ENCODE results near the gene WDR64.

WDR64 gene

DNA sequence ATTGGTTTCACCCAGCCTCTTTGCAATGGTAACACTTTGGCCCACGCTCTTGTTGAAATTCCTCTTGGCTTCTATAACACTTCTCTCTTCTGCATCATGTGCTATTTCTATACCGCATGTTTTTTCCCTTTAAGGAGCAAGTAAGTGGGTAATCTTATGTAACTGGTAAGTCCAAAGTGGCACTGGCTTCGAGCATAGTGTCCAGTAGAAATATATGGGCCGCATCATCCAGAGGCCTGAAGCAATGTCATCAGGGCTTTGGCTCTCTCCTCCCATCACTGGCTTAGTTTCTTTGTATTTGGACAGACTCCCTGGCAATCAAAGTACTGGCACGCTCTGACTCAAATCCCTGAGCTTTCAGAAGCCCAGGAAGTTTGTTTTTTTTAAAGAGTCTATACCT, 29.4 kb upstream of the WDR64 start:
- DNase-seq (ENCODE audit: low spot score in 2 of 2) (no peak), ATAC-seq (no peak)
- H3K4me1 Mint-ChIP-seq = peaks cover 14% of the 10 kb centered on the region
- H3K27ac Mint-ChIP-seq = no peak overlapping the region
- no peaks in the 10 kb centered on the region for H3K36me3 Mint-ChIP-seq
- no peak overlapping the region for H3K4me3 Mint-ChIP-seq
- no peaks in the 10 kb centered on the region for H3K9me3 Mint-ChIP-seq

- no peak for DNase-seq (ENCODE audit: low spot score in 2 of 2)
- Mint-ChIP-seq H3K36me3 (no peaks in the 10 kb centered on the region), H3K4me3 (no peak overlapping the region), H3K27ac (no peak overlapping the region), H3K9me3 (no peaks in the 10 kb centered on the region), H3K4me1 (peaks cover 15% of the 10 kb centered on the region)
- no peak for ATAC-seq
Observed at GRCh38 chr1:241624935-241625334, 27.1 kb upstream of the WDR64 start.

- H3K27ac Mint-ChIP-seq = peak overlapping the region; percentile 49
- peaks cover 16% of the 10 kb centered on the region for H3K36me3 Mint-ChIP-seq
- no peak overlapping the region for H3K4me3 Mint-ChIP-seq
- no peaks in the 10 kb centered on the region for H3K9me3 Mint-ChIP-seq
- H3K4me1 Mint-ChIP-seq = peaks cover 7% of the 10 kb centered on the region
- peak; percentile 66 for ATAC-seq
- DNase-seq (ENCODE audit: low spot score in 2 of 2) = peak in 1 of 2 donors; percentile 14
Observed at GRCh38 chr1:241627453-241628259, 24.4 kb upstream of the WDR64 start.

DNA sequence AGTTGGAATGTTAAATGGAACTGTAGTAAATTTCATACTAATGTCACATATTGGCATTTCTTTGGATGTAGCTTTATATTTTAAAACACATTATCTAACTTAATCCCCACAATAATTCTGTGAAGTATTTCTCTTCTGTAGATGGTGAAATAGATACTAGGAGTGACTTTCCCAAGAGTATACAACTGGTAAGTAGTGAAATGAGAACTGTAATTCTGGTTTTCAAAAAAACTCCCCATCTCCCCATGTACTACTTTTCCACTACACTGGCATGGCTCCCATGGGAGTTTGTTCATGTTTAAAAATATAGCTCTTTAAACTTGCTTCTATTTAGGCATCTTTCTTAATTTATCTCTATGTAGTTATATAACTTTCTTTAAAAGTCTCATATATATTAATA, 22.1 kb upstream of the WDR64 start:
- peaks cover 16% of the 10 kb centered on the region for H3K36me3 Mint-ChIP-seq
- H3K27ac Mint-ChIP-seq = no peak overlapping the region
- DNase-seq (ENCODE audit: low spot score in 2 of 2) = no peak
- H3K4me1 Mint-ChIP-seq = peaks cover 7% of the 10 kb centered on the region
- H3K9me3 Mint-ChIP-seq = no peaks in the 10 kb centered on the region
- ATAC-seq = no peak
- no peak overlapping the region for H3K4me3 Mint-ChIP-seq

GRCh38 chr1:241630476-241630875, 21.6 kb upstream of the WDR64 start:
- peaks cover 16% of the 10 kb centered on the region for H3K36me3 Mint-ChIP-seq
- no peak for DNase-seq (ENCODE audit: low spot score in 2 of 2)
- ATAC-seq = no peak
- H3K9me3 Mint-ChIP-seq = no peaks in the 10 kb centered on the region
- no peak overlapping the region for H3K27ac Mint-ChIP-seq
- no peak overlapping the region for H3K4me3 Mint-ChIP-seq
- H3K4me1 Mint-ChIP-seq = peaks cover 7% of the 10 kb centered on the region

DNA sequence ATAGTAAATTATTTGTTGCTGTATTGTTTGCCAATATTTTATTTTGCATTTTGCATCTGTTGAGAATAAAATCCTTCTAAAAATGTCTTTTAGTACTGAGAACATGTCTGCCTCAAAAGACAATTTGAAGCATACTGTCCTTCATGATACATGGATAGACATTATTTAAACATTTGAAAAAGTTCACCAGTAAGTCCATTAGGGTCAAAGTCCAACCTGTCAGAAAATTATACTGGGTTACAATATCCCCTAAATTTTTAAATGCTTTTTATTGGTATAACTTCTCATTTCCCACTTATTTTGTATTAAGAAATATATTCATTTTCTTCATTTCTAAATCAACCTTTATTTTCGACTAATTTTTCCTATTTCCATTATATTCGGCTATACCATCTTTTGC, 21.2 kb upstream of the WDR64 start:
- H3K36me3 Mint-ChIP-seq = peaks cover 16% of the 10 kb centered on the region
- no peaks in the 10 kb centered on the region for H3K9me3 Mint-ChIP-seq
- DNase-seq (ENCODE audit: low spot score in 2 of 2) (no peak), ATAC-seq (no peak)
- H3K4me1 Mint-ChIP-seq = peaks cover 7% of the 10 kb centered on the region
- H3K4me3 Mint-ChIP-seq = no peak overlapping the region
- H3K27ac Mint-ChIP-seq = no peak overlapping the region

- no peak for ATAC-seq
Observed at GRCh38 chr1:241631674-241632073, 20.4 kb upstream of the WDR64 start.

DNA sequence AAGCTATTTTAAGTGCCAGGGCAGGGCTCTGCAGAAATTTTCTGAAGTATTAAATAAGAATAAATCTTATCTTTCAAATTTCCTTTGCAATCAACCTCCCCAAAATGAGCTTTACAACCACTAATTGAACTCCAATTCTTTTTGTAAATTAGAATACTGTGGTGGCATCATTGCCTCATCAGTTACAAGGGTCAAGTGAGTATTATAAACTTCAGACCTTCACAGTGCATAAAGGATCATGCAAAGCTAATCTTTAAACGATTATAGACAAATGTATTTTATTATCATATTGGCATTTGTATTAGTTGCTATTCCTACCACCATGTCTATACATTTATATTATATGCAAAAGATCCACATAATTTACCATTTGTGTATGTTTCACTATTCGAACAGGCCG, 19.1 kb upstream of the WDR64 start:
- Mint-ChIP-seq H3K36me3 (peaks cover 16% of the 10 kb centered on the region), H3K4me1 (peaks cover 18% of the 10 kb centered on the region), H3K4me3 (no peak overlapping the region), H3K27ac (no peak overlapping the region), H3K9me3 (no peaks in the 10 kb centered on the region)
- DNase-seq (ENCODE audit: low spot score in 2 of 2) (no peak), ATAC-seq (no peak)

More at GRCh38 chr1:241631674-241632073, 20.4 kb upstream of the WDR64 start:
- Mint-ChIP-seq H3K36me3 (peaks cover 16% of the 10 kb centered on the region), H3K4me3 (no peak overlapping the region), H3K4me1 (peaks cover 7% of the 10 kb centered on the region), H3K9me3 (no peaks in the 10 kb centered on the region), H3K27ac (no peak overlapping the region)
- DNase-seq (ENCODE audit: low spot score in 2 of 2) = no peak

DNA sequence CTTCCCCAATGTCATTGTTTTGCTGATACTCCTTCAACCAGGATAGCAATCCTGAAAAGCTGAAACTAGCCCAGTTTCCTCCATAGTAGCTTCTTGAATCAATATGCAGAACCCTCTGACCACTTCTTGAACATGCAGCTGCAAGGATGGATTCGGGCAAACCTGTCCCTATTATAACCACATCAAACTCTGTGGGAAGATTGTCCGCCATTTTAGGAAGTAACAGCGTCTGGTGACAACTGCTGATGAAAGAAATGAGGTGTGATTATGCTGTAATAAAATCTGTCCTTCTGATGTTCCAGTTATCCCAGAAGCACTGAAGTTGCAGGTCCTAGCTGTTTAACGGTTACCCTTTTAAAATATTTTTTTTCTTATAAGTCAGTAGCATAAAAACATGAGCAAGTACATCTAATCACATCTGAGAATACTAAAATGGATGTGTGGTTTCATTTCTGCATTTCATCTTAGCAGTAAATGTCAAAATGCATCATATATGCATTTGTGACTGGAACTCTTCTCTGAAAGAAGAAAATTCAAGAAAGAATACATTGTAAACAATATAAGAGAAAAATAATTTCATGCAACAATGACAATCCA, 16.4 kb upstream of the WDR64 start:
- Mint-ChIP-seq H3K9me3 (no peaks in the 10 kb centered on the region), H3K36me3 (peaks cover 16% of the 10 kb centered on the region), H3K4me1 (peaks cover 26% of the 10 kb centered on the region), H3K4me3 (no peak overlapping the region), H3K27ac (no peak overlapping the region)
- ATAC-seq = no peak
- no peak for DNase-seq (ENCODE audit: low spot score in 2 of 2)

- Mint-ChIP-seq H3K9me3 (no peaks in the 10 kb centered on the region), H3K27ac (no peak overlapping the region), H3K4me1 (peaks cover 28% of the 10 kb centered on the region), H3K4me3 (no peak overlapping the region), H3K36me3 (peaks cover 11% of the 10 kb centered on the region)
- DNase-seq (ENCODE audit: low spot score in 2 of 2) (no peak), ATAC-seq (no peak)
Observed at GRCh38 chr1:241636291-241636690, 15.8 kb upstream of the WDR64 start.

DNA sequence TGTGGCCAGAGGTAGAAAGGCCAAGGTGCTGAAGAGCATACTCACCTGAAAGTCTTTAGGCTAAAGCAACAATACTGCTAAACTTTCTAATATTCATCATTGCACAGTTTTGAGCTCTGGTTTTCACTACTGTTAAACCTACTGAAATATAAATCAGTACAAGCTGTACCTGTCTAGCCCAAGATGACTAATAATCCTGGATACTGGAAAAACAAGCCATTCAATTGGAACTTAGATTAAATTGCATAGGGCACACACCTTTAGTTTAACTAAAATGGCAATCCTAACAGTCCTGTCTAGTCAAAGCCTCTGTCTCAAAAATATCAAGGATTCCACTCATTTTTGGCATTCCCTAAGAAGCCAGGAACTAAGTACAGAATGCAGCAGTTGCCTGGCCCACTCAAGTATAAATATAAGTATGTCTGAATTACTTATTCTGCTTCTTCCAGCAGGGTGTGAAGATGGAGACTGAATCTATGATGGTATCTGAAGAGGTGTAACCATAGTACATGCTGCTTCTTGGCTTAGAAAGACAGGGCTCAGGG, 15.0 kb upstream of the WDR64 start:
- ATAC-seq (no peak), DNase-seq (ENCODE audit: low spot score in 2 of 2) (no peak)
- peaks cover 28% of the 10 kb centered on the region for H3K4me1 Mint-ChIP-seq
- H3K27ac Mint-ChIP-seq = no peak overlapping the region
- H3K36me3 Mint-ChIP-seq = peaks cover 3% of the 10 kb centered on the region
- H3K9me3 Mint-ChIP-seq = no peaks in the 10 kb centered on the region
- H3K4me3 Mint-ChIP-seq = peak overlapping the region; percentile 80

DNA sequence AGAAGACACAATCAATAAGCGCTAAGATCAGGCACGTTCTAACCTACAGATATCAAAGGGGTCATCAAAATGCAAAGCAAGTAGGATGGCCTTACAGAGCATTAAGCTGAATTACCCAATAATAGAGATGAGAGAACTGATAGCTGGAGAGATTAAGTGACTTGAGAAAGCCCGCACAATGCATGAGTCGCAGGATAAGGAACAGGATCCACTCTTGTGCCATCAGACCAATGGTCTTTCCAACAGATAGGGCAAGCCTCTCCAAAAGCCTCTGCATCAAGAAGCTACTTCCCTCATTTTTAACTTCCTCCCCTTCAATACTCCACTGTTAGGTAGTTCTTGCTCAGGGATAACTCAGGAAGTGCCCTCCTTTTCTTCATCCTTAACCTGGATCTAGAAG, 14.5 kb upstream of the WDR64 start:
- no peak overlapping the region for H3K27ac Mint-ChIP-seq
- no peak for ATAC-seq
- no peaks in the 10 kb centered on the region for H3K36me3 Mint-ChIP-seq
- peak overlapping the region; percentile 80 for H3K4me3 Mint-ChIP-seq
- peaks cover 3% of the 10 kb centered on the region for H3K9me3 Mint-ChIP-seq
- peaks cover 28% of the 10 kb centered on the region for H3K4me1 Mint-ChIP-seq
- no peak for DNase-seq (ENCODE audit: low spot score in 2 of 2)

DNA sequence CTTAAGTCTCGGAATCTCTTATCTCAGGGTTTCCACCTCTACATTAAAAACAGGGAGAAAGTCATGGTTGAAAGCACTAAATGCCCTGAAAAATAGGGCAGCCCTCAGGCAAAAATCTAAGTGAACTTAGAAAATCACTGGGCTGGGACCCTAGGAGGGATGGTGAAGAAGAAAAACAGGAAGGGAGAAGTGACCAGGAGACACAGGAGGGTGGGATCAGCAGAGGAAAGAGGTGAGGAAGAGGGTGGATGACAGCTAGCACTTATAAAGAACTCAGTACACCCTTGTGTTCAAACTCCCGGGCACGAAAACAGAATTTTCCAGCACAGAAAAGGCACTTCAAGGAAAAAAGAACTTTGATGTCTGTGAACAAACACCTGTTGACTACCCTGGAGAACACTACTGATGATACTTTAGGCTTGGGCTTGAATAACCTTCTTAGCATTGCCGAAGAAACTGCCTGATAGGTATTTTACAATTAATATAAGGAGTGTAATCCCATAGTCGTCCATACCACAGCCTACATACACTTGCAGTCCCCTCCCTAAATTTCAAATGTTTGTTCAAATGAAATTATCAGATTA, 13.9 kb upstream of the WDR64 start:
- ATAC-seq (no peak), DNase-seq (ENCODE audit: low spot score in 2 of 2) (no peak)
- H3K27ac Mint-ChIP-seq = no peak overlapping the region
- no peaks in the 10 kb centered on the region for H3K36me3 Mint-ChIP-seq
- peaks cover 4% of the 10 kb centered on the region for H3K9me3 Mint-ChIP-seq
- H3K4me1 Mint-ChIP-seq = peaks cover 29% of the 10 kb centered on the region
- peak overlapping the region; percentile 80 for H3K4me3 Mint-ChIP-seq

DNA sequence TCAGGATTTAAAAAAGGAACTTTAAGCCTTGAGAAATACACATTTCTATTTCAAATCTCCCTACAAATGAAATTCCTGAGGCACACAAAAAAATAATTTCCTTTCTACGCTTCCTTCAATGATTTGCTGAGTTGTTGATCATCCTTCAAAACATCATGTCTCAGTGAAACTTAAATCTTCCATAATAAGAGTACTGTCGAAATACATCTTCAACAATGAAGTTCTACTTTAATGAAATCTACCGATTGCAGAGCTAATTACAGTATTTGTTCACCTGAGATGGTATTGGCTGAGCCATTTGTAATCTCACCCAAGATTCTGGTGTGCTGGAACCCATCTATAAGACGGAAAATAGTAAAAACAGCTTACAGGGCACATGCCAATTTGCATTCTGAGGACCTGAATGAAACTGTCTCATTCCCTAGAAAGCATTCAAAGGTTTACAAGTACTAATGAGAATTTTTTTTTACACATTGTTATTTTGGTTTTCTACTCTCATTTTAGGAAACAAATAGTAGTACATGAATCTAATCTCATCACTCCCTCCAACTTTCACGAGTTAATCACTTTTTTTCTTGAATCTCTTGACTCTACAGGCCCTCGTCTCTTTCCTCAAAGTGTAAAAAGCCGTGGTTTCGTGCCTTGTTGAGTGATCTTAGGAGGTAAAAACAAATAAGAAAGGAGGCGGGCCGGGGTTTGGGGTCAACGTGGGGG, 13.0 kb upstream of the WDR64 start:
- peaks cover 38% of the 10 kb centered on the region for H3K4me1 Mint-ChIP-seq
- H3K4me3 Mint-ChIP-seq = peak overlapping the region; percentile 80
- no peaks in the 10 kb centered on the region for H3K36me3 Mint-ChIP-seq
- H3K9me3 Mint-ChIP-seq = peaks cover 6% of the 10 kb centered on the region
- ATAC-seq (no peak), DNase-seq (ENCODE audit: low spot score in 2 of 2) (no peak)
- peak overlapping the region; percentile 60 for H3K27ac Mint-ChIP-seq

DNA sequence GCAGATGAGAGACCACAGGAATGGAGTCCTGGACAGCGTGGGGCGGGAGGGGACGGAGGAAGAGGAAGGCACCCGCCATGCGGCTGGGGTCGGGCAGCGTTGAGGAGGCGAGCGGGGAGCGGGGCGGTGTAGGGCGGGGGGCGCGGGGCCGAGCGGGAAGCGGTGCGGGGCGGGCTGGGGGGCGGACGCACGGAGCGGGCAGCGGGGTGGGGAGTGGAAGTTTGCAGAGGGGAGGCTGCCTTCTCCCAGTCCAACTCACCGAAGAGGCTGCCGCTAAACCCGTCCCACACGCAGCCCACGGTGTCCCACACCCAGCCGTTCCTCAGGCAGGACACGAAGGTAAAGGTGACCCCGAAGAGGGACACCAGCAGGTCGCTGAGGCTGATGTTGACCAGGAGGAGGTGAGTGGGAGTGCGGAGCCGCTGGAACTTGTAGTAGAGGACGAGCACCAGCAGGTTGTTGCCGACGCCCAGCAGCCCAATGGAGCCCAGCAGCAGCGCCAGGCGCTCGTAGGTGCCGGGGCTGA, 12.4 kb upstream of the WDR64 start:
- H3K4me1 Mint-ChIP-seq = peaks cover 39% of the 10 kb centered on the region
- DNase-seq (ENCODE audit: low spot score in 2 of 2) (peak in 1 of 2 donors; percentile 77), ATAC-seq (peak; percentile 71)
- H3K4me3 Mint-ChIP-seq = peak overlapping the region; percentile 80
- H3K9me3 Mint-ChIP-seq = peaks cover 6% of the 10 kb centered on the region
- no peaks in the 10 kb centered on the region for H3K36me3 Mint-ChIP-seq
- H3K27ac Mint-ChIP-seq = peak overlapping the region; percentile 60
